BE2C (cell line): ENCODE data around the gene DLG2.

Experiments
- DNase-seq: peaks from one replicate; pipeline ENCODE4 v3.0.0-alpha.2; 2020
- H3K27me3 ChIP-seq: fragments of 250-450 bp; sonication (Bioruptor Pico); 2 replicates; pipeline ENCODE4 v1.5.1; 2020; ENCODE audit warnings: mild to moderate bottlenecking
- H3K36me3 ChIP-seq: fragments of 250-450 bp; sonication (Bioruptor Pico); 2 replicates; pipeline ENCODE4 v1.5.1; 2020; ENCODE audit warnings: mild to moderate bottlenecking
- H3K4me1 ChIP-seq: fragments of 250-450 bp; sonication (Bioruptor Pico); 2 replicates; pipeline ENCODE4 v1.5.1; 2020
- H3K4me3 ChIP-seq: 2 replicates; pipeline ENCODE4 v1.5.1; 2011; ENCODE audit warnings: low read depth, low read length
- H3K9me3 ChIP-seq: fragments of 250-450 bp; sonication (Bioruptor Pico); 2 replicates; pipeline ENCODE4 v1.5.1; 2020
- TF ChIP-seq, protein P1 (sequence below): IDR thresholded peaks from 2 replicates; pipeline ENCODE4 v1.5.1; 2012; ENCODE audit warnings: mild to moderate bottlenecking, low read depth, low read length

DLG2 gene

DNA sequence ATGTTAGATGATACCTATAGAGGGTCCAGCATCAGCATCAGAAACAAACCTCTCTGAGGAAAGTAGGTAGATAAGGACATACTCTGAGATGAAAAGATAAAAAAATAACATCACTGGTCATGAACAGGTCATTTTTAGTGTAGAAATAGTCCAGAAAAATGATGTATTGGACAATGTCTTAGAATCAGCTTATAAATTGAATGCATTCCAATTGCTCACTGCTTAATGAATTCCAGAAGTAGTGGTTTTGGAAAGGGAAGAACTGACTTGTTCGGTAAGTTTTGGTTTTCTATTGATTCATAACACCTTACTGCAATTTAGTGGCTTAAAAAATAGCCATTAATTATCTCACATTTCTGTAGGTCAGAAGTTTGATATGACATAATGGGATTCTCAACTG lies 1411.5 kb downstream of the DLG2 start:
- no peaks in the 10 kb centered on the region for H3K36me3 ChIP-seq
- no peak overlapping the region for H3K4me3 ChIP-seq
- TF ChIP-seq, protein P1, sequence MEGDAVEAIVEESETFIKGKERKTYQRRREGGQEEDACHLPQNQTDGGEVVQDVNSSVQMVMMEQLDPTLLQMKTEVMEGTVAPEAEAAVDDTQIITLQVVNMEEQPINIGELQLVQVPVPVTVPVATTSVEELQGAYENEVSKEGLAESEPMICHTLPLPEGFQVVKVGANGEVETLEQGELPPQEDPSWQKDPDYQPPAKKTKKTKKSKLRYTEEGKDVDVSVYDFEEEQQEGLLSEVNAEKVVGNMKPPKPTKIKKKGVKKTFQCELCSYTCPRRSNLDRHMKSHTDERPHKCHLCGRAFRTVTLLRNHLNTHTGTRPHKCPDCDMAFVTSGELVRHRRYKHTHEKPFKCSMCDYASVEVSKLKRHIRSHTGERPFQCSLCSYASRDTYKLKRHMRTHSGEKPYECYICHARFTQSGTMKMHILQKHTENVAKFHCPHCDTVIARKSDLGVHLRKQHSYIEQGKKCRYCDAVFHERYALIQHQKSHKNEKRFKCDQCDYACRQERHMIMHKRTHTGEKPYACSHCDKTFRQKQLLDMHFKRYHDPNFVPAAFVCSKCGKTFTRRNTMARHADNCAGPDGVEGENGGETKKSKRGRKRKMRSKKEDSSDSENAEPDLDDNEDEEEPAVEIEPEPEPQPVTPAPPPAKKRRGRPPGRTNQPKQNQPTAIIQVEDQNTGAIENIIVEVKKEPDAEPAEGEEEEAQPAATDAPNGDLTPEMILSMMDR: no peak
- peaks cover 10% of the 10 kb centered on the region for H3K4me1 ChIP-seq
- no peak for DNase-seq
- H3K9me3 ChIP-seq: no peaks in the 10 kb centered on the region
- no peaks in the 10 kb centered on the region for H3K27me3 ChIP-seq

DNA sequence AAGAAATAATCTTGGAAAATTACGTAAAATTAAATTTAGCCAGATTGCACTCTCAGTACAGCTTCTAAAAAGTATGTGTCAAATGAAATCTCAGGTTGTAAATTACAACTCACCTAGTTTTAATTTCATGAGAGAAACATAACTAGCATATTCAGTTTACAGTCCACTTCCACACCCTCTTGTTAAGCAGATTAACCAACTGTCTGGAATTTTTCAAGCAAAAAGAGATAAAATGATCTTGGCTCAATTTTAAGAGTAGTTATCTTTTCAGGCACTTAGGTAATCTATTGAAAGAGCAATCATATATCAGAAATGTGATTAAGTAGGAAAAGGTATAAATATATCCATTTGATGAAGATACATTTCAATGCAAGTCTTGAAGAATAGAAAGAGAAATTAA lies 1412.6 kb downstream of the DLG2 start:
- DNase-seq: no peak
- Histone ChIP-seq H3K4me3 (no peak overlapping the region), H3K9me3 (no peaks in the 10 kb centered on the region), H3K36me3 (no peaks in the 10 kb centered on the region), H3K4me1 (peaks cover 11% of the 10 kb centered on the region), H3K27me3 (no peaks in the 10 kb centered on the region)
- TF ChIP-seq, protein P1: no peak

DNA sequence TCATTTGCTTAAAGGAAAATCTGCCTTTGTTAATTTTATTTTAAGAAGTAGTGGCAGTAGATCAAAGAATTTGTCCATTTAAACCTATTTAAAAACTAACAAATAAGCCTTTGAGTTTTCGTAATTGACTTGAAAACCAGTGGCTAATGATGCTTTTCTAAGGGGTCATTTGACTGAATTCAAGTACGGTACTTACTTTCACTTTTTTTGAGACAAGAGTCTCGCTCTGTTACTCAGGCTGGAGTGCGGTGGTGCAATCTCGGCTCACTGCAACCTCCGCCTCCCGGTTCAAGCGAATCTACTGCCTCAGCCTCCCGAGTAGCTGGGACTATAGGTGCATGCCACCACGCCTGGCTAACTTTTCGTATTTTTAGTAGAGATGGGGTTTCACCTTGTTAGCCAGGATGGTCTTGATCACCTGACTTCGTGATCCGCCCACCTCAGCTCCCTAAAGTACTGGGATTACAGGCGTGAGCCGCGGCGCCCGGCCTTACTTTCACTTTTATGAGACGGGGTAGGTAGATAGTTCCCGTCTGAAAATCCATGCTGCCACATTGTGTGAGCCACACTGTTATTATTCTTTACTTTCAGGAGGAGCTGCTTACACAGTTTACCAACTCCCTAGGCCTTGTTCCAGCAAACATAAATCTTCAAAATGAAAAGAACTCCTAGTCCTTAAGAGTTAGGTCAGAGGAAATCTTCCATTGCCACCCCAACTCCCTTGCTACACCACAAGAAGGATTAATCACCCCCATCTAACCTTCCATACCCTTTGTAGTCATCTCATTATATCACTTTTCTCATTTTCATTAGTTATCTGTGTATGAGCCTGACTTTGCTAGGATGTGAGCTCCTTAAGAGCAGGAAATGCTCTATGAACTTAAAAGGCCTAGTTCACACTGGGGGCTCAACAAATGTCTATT lies 1414.4 kb downstream of the DLG2 start:
- DNase-seq: no peak
- TF ChIP-seq, protein P1: no peak
- Histone ChIP-seq H3K36me3 (no peaks in the 10 kb centered on the region), H3K9me3 (no peaks in the 10 kb centered on the region), H3K27me3 (no peaks in the 10 kb centered on the region), H3K4me1 (peaks cover 11% of the 10 kb centered on the region), H3K4me3 (no peak overlapping the region)

DNA sequence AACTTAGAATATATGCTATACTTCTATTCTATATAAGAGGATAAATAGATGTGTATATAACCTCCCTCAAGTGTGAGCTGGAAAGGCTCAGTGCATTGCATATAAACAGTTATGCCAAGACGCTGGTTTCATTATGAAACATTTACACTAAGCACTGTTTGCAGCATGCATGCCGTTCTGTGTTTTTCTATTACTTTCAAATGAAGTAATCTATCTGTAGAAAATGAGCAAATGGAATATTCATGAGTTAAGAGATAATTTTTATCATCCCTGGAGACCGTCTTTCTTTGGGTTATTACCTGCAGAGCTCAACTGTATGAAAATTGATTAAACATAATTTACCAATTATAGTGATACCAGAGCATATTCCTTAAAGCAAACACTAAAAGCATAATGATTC lies 1415.2 kb downstream of the DLG2 start:
- TF ChIP-seq, protein P1: no peak
- no peaks in the 10 kb centered on the region for H3K36me3 ChIP-seq
- peaks cover 11% of the 10 kb centered on the region for H3K4me1 ChIP-seq
- DNase-seq: no peak
- no peaks in the 10 kb centered on the region for H3K9me3 ChIP-seq
- no peaks in the 10 kb centered on the region for H3K27me3 ChIP-seq
- H3K4me3 ChIP-seq: no peak overlapping the region

DNA sequence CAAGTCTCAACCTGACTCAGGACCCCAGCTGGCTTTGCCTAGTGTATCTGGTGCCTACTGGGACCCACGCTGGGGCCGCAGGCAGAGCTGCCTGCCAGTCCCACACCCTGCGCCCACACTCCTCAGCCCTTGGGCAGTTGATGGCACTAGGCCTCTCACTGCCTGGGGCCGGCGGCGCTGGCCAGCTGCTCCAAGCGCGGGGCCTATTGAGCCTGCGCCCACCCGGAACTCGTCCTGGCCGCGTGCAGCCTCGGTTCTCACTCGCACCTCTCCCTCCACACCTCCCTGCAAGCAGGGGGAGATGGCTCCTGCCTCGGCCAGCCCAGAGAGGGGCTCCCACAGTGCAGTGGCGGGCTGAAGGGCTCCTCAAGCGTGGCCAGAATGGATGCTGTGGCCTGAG lies 1432.4 kb downstream of the DLG2 start:
- Histone ChIP-seq H3K9me3 (peaks cover 9% of the 10 kb centered on the region), H3K36me3 (no peaks in the 10 kb centered on the region), H3K4me1 (no peaks in the 10 kb centered on the region), H3K27me3 (no peaks in the 10 kb centered on the region), H3K4me3 (no peak overlapping the region)
- no peak for DNase-seq
- TF ChIP-seq, protein P1: no peak

DNA sequence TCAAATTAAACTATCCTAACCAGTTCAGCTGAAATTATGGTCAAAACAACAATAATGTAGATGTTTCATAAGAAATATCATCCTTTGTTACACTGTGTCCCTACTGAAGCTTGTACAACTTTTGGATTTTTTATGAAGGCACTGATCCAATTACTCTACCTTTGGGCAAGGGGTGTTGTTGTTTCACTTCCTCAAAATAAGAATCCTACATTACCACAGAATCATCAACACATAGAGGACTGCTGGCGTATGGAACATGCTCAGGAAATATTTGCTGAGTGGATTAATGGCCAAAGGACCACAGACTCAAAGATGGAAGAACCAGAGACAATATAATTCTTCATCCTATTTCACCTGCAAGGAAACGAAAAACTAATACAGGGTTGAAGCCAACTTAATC lies 1433.4 kb downstream of the DLG2 start:
- Histone ChIP-seq H3K4me3 (no peak overlapping the region), H3K27me3 (no peaks in the 10 kb centered on the region), H3K9me3 (peaks cover 9% of the 10 kb centered on the region), H3K36me3 (no peaks in the 10 kb centered on the region), H3K4me1 (no peaks in the 10 kb centered on the region)
- TF ChIP-seq, protein P1: no peak
- no peak for DNase-seq
